Smooth muscle cell (in vitro differentiated cells): ENCODE results near the gene CPLANE1. TPM values are rescaled to one million over a fixed set of nuclear protein-coding genes. Genes with fewer than 3 reads are reported as not detected.
"Not testable (repeated sequence)": the region's sequence is repeated elsewhere in the genome, so short reads cannot be mapped to it uniquely, and the experiment has no call there.

Experiments
- DNase-seq: peaks from one replicate; lab custom pipeline; 2025; ENCODE audit not compliant: unreplicated experiment; lab: John Stamatoyannopoulos, UW
- H2AFZ ChIP-seq: fragments of 200-600 bp; sonication (generic); 2 replicates; pipeline ENCODE4 v1.6.0; 2016; ENCODE audit warnings: antibody characterized with exemption, low read depth, mild to moderate bottlenecking
- H3F3A ChIP-seq: fragments of 200-600 bp; sonication (generic); 2 replicates; pipeline ENCODE4 v1.6.0; 2017; ENCODE audit warnings: antibody characterized with exemption, low read depth
- H3K27ac ChIP-seq: fragments of 200-600 bp; sonication (generic); 2 replicates; pipeline ENCODE4 v1.5.1; 2016; ENCODE audit warnings: low read depth, mild to moderate bottlenecking
- H3K27me3 ChIP-seq: fragments of 200-600 bp; sonication (generic); 2 replicates; pipeline ENCODE4 v1.6.1; 2016; ENCODE audit warnings: low read depth, mild to moderate bottlenecking
- H3K36me3 ChIP-seq: fragments of 200-600 bp; sonication (generic); 2 replicates; pipeline ENCODE4 v1.5.1; 2016; ENCODE audit warnings: low read depth
- H3K4me1 ChIP-seq: fragments of 200-600 bp; sonication (generic); 2 replicates; pipeline ENCODE4 v1.5.1; 2016; ENCODE audit warnings: low read depth
- H3K4me2 ChIP-seq: fragments of 200-600 bp; sonication (generic); 2 replicates; pipeline ENCODE4 v1.6.0; 2016; ENCODE audit warnings: mild to moderate bottlenecking
- H3K4me3 ChIP-seq: fragments of 200-600 bp; sonication (generic); 2 replicates; pipeline ENCODE4 v1.5.1; 2016; ENCODE audit warnings: mild to moderate bottlenecking
- H3K79me2 ChIP-seq: fragments of 200-600 bp; sonication (generic); 2 replicates; pipeline ENCODE4 v1.6.0; 2016; ENCODE audit warnings: low read depth, mild to moderate bottlenecking
- H3K9ac ChIP-seq: fragments of 200-600 bp; sonication (generic); 2 replicates; pipeline ENCODE4 v1.6.0; 2016; ENCODE audit warnings: low read depth
- H3K9me3 ChIP-seq: fragments of 200-600 bp; sonication (generic); replicated peaks from 2 replicates; pipeline ENCODE4 v1.5.1; 2016; ENCODE audit warnings: low read depth
- H4K20me1 ChIP-seq: fragments of 200-600 bp; sonication (generic); 2 replicates; pipeline ENCODE4 v1.6.0; 2016; ENCODE audit warnings: low read depth
- WGBS: methylation state at CpG from one replicate; pipeline ENCODE4 v1.1.7; 2016; ENCODE audit warnings: low lambda C conversion rate; 5-methylcytosine and 5-hydroxymethylcytosine counted together
- polyA plus RNA-seq: library from polyadenylated mRNA; unstranded; fragments of >200 nt; fragmentation: Nextera tagmentation; extraction: Ambion mirVana; gene quantifications from 2 replicates; pipeline ENCODE4 v1.2.1, GENCODE V29; 2016
- total RNA-seq: library from RNA; depleted of rRNA; stranded (reverse); fragments of >200 nt; gene quantifications from 2 replicates; pipeline ENCODE4 v1.2.3, GENCODE V29; 2014
- TF ChIP-seq, protein P1 (sequence below): fragments of 200-600 bp; sonication (generic); IDR thresholded peaks from 2 replicates; pipeline ENCODE4 v1.5.1; 2017; ENCODE audit warnings: borderline replicate concordance, mild to moderate bottlenecking, antibody characterized with exemption; ENCODE audit not compliant: insufficient read depth, poor library complexity, severe bottlenecking

The CPLANE1 gene
- total and polyA plus RNA-seq, 2 experiments from 2014 or later, result 2.9 to 20.5 TPM

DNA sequence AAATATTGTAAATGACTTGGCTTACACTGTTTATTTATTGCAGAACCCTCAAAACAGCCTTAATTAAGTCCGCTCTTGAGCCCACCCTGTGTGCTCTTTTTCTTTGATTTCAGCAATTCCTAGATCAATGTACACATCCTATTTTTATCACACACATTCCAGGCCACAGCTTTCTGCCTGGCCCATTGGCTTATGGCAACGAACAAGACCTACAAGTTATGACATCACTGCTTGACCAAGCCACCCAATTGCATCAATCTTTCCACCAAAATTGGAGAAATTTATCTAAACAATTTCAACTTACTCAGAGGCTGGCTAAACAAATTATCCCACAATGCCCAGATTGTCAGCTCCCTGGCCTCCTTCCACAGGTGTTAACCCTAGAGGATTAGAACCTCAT lies 158.4 kb downstream of the CPLANE1 start:
- Histone ChIP-seq H3K27me3 (no peaks in the 10 kb centered on the region), H3K9me3 (no peaks in the 10 kb centered on the region), H3K4me2 (no peak overlapping the region), H3K36me3 (no peaks in the 10 kb centered on the region), H3K9ac (no peak overlapping the region), H3K4me1 (no peaks in the 10 kb centered on the region), H2AFZ (no peak overlapping the region), H3K27ac (no peak overlapping the region), H3F3A (no peaks in the 10 kb centered on the region), H3K4me3 (no peak overlapping the region), H3K79me2 (no peaks in the 10 kb centered on the region), H4K20me1 (no peaks in the 10 kb centered on the region)
- WGBS, result 38% methylated on average over 2 of the region's 2 CpGs
- DNase-seq, result no peak
- TF ChIP-seq, protein P1, sequence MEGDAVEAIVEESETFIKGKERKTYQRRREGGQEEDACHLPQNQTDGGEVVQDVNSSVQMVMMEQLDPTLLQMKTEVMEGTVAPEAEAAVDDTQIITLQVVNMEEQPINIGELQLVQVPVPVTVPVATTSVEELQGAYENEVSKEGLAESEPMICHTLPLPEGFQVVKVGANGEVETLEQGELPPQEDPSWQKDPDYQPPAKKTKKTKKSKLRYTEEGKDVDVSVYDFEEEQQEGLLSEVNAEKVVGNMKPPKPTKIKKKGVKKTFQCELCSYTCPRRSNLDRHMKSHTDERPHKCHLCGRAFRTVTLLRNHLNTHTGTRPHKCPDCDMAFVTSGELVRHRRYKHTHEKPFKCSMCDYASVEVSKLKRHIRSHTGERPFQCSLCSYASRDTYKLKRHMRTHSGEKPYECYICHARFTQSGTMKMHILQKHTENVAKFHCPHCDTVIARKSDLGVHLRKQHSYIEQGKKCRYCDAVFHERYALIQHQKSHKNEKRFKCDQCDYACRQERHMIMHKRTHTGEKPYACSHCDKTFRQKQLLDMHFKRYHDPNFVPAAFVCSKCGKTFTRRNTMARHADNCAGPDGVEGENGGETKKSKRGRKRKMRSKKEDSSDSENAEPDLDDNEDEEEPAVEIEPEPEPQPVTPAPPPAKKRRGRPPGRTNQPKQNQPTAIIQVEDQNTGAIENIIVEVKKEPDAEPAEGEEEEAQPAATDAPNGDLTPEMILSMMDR, result no peak

- no peak overlapping the region for H3K4me2 ChIP-seq
- H3K36me3 ChIP-seq, result no peaks in the 10 kb centered on the region
- no peak overlapping the region for H2AFZ ChIP-seq
- WGBS, result 28% methylated on average over 7 of the region's 7 CpGs
- no peaks in the 10 kb centered on the region for H3K79me2 ChIP-seq
- no peak overlapping the region for H3K27ac ChIP-seq
- no peaks in the 10 kb centered on the region for H4K20me1 ChIP-seq
- H3F3A ChIP-seq, result no peaks in the 10 kb centered on the region
- no peak for DNase-seq
- no peaks in the 10 kb centered on the region for H3K9me3 ChIP-seq
- H3K27me3 ChIP-seq, result no peaks in the 10 kb centered on the region
- no peak overlapping the region for H3K4me3 ChIP-seq
- H3K9ac ChIP-seq, result no peak overlapping the region
- no peaks in the 10 kb centered on the region for H3K4me1 ChIP-seq
- TF ChIP-seq, protein P1, result no peak
Observed at GRCh38 chr5:37090123-37090726, 159.0 kb downstream of the CPLANE1 start.

- H4K20me1 ChIP-seq, result no peaks in the 10 kb centered on the region
- no peak for DNase-seq
- TF ChIP-seq, protein P1, result no peak
- H3K4me2 ChIP-seq, result no peak overlapping the region
- H3K27ac ChIP-seq, result no peak overlapping the region
- H3K36me3 ChIP-seq, result no peaks in the 10 kb centered on the region
- no peak overlapping the region for H2AFZ ChIP-seq
- H3K9ac ChIP-seq, result no peak overlapping the region
- H3F3A ChIP-seq, result no peaks in the 10 kb centered on the region
- H3K4me1 ChIP-seq, result no peaks in the 10 kb centered on the region
- H3K27me3 ChIP-seq, result no peaks in the 10 kb centered on the region
- H3K4me3 ChIP-seq, result no peak overlapping the region
- no peaks in the 10 kb centered on the region for H3K9me3 ChIP-seq
- WGBS, result 74% methylated on average over 6 of the region's 6 CpGs
- H3K79me2 ChIP-seq, result no peaks in the 10 kb centered on the region
Observed at GRCh38 chr5:37088009-37088408, 161.2 kb downstream of the CPLANE1 start.

DNA sequence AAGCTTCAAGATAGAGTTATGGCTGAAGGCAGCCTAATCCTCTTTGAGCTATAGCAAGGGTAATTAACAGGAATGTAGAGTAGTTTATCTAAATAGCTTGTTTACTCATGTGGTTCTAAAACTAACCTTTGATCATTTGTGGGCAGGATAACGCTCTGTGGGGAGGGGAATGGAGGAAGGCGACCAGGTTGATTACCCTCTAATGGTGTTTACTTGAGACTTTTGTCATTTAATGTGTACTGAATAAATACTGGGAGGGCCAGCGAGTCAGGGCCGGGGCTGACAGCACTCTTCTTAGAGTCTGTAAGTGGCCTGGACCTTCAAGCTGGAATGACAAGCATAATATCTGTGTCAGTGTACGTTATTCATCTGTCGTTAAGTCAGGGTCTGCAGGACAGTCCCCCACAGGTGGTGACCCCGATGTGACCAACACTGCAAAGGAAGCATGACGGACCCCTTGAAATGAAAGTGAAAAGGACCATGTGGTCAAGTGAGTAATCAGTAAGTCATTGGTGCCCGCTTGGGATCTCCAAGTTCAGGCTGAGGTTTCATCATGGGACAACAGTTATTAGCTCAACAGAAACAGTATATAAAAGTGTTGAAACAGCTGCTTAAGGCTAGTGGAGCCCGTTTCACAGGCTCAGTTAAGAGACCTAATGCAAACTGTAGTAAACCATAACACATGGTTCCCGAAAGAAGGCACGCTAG lies 162.6 kb downstream of the CPLANE1 start:
- H3K9ac ChIP-seq, result no peak overlapping the region
- no peak overlapping the region for H3K27ac ChIP-seq
- H3K4me2 ChIP-seq, result no peak overlapping the region
- H3K4me3 ChIP-seq, result no peak overlapping the region
- DNase-seq, result no peak
- H3F3A ChIP-seq, result no peaks in the 10 kb centered on the region
- TF ChIP-seq, protein P1, result no peak
- H3K4me1 ChIP-seq, result no peaks in the 10 kb centered on the region
- 56% methylated on average over 12 of the region's 12 CpGs for WGBS
- no peaks in the 10 kb centered on the region for H3K36me3 ChIP-seq
- no peak overlapping the region for H2AFZ ChIP-seq
- no peaks in the 10 kb centered on the region for H3K79me2 ChIP-seq
- no peaks in the 10 kb centered on the region for H4K20me1 ChIP-seq
- no peaks in the 10 kb centered on the region for H3K9me3 ChIP-seq
- no peaks in the 10 kb centered on the region for H3K27me3 ChIP-seq

- H2AFZ ChIP-seq, H3K4me2 ChIP-seq, H3K9me3 ChIP-seq, H4K20me1 ChIP-seq, H3F3A ChIP-seq, DNase-seq, H3K36me3 ChIP-seq, H3K9ac ChIP-seq, H3K27ac ChIP-seq, H3K79me2 ChIP-seq, H3K4me1 ChIP-seq, H3K4me3 ChIP-seq, H3K27me3 ChIP-seq: not testable (repeated sequence)
- WGBS, result 81% methylated on average over 1 of the region's 1 CpG
Observed at GRCh38 chr5:37086026-37086425, 163.2 kb downstream of the CPLANE1 start.

DNA sequence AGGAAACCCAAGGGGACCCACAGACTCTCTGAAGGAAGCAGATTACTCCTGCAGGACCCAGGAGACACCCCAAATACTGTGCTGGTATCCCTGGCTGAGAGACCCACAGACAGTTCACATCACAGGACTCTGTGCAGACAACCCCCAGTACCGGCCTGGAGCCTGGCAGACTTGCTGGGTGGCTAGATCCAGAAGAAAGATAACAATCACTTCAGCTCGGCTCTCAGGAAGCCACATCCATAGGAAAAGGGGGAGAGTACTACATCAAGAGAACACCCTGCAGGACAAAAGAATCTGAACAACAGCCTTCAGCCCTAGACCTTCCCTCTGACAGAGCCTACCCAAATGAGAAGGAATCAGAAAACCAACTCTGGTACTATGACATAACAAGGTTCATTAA lies 166.2 kb downstream of the CPLANE1 start:
- H3K4me3 ChIP-seq, H3K9me3 ChIP-seq, H3K27ac ChIP-seq, H3K4me2 ChIP-seq, H3K36me3 ChIP-seq, H2AFZ ChIP-seq, H3K27me3 ChIP-seq, H4K20me1 ChIP-seq, DNase-seq, H3F3A ChIP-seq, H3K4me1 ChIP-seq, H3K79me2 ChIP-seq, H3K9ac ChIP-seq: not testable (repeated sequence)
- WGBS, result 26% methylated on average over 2 of the region's 2 CpGs
